Measurements from ENCODE around the gene TMEM156. TPM values are rescaled to one million over a fixed set of nuclear protein-coding genes. Genes with fewer than 3 reads are reported as not detected.

Gene TMEM156
- total and polyA plus RNA-seq, 10 of the 15 experiments (the other 5 are each of a cell fraction or from before 2014, with no cell fraction given) = 20.8 to 48.3 (median 32.7) TPM

DNA sequence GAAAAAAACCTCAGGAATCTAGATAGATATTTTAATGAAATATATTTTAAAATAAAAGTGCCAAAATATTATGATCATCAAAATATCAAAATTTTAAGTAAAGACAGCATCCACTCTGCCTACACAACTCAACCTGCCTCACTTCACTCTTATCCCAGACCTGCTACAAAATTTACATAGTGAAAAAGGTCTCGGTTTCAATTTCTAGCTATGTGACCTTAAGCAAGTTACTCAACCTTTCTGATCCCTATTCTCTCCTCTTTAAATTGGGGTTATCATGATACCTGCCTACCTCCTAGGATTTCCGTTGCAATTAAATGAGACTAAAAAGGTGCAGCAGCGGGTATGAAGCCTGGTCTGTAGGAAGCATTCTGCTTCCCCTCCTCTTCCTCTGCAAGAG lies 91.7 kb downstream of the TMEM156 start:
- no peaks in the 10 kb centered on the region for H3K27me3 ChIP-seq (replicated peaks in 1 of 2; ENCODE audit: control insufficient read depth in 2 of 2, insufficient read depth in 2 of 2, low read length in 1 of 2)
- H3K9ac ChIP-seq (ENCODE audit: control insufficient read depth, insufficient read depth, low read length) = no peak overlapping the region
- no TSS peak for BruUV-seq (replicated peaks)
- RAD21 ChIA-PET (ENCODE audit: unreplicated experiment) = interaction anchor here (1.0 to 1.6 kb wide), 4 partner anchors 9 to 88 kb away, joined by 3 to 4 read pairs (median 3); no protein-coding TSS in a partner anchor
- POLR2A ChIA-PET = interaction anchor here (0.7 to 1.0 kb wide), 3 partner anchors 9 to 179 kb away, joined by 4 to 7 read pairs (median 4); no protein-coding TSS in a partner anchor
- H2AFZ ChIP-seq (ENCODE audit: control insufficient read depth, low read depth, low read length) = no peak overlapping the region
- SMC1A ChIA-PET (ENCODE audit: uncharacterized antibody, unreplicated experiment) = interaction anchor here (0.6 to 1.7 kb wide), 3 partner anchors 10 to 526 kb away, joined by 3 to 5 read pairs (median 3); no protein-coding TSS in a partner anchor
- in situ Hi-C loops (cut with MboI) (no loop called here), intact Hi-C loops (cut with micrococcal nuclease; ENCODE audit: unreplicated experiment) (no loop called here)
- no peak for FAIRE-seq
- no peaks in the 10 kb centered on the region for H3K9me3 ChIP-seq (replicated peaks; ENCODE audit: control insufficient read depth, insufficient read depth, low read length)
- H3K4me2 ChIP-seq (ENCODE audit: control insufficient read depth, insufficient read depth) = peak overlapping the region; percentile 10; the same call in 1 of the 2 replicates
- DNase-seq (ENCODE audit: low read depth, low spot score) = no peak
- peaks cover 20% of the 10 kb centered on the region for H3K4me1 ChIP-seq (ENCODE audit: control insufficient read depth, insufficient read depth, low read length)
- CTCF ChIA-PET = interaction anchor here (0.7 to 2.2 kb wide), 4 partner anchors 10 to 259 kb away, joined by 3 to 7 read pairs (median 4); no protein-coding TSS in a partner anchor
- 98% methylated on average over 3 of the region's 3 CpGs for WGBS (ENCODE audit: insufficient coverage, insufficient replicate concordance, low lambda C conversion rate, missing lambda C conversion rate)
- no peak overlapping the region for H3K27ac ChIP-seq (ENCODE audit: control insufficient read depth, insufficient read depth)
- H3K4me3 ChIP-seq = no peak overlapping the region
- no peak for ATAC-seq
- no peaks in the 10 kb centered on the region for H3K36me3 ChIP-seq (ENCODE audit: control insufficient read depth in 2 of 2, insufficient read depth in 2 of 2, low read length in 1 of 2)
- H3K79me2 ChIP-seq (ENCODE audit: control insufficient read depth, insufficient read depth, low read length) = no peaks in the 10 kb centered on the region
- H4K20me1 ChIP-seq (ENCODE audit: control insufficient read depth, insufficient read depth) = no peaks in the 10 kb centered on the region
- TF ChIP-seq SIN3A (IDR thresholded peaks at IDR 0.05; ENCODE audit: low read depth, low read length) = no peak
- TF ChIP-seq IRF3 (IDR thresholded peaks at IDR 0.05) = no peak
- TF ChIP-seq RAD21 (IDR thresholded peaks at IDR 0.05; ENCODE audit: insufficient read depth, low read depth, low read length) = no peak
- no peak for TF ChIP-seq SMAD5 (IDR thresholded peaks at IDR 0.05; ENCODE audit: low read depth)
- no peak for TF ChIP-seq POLR2A (IDR thresholded peaks at IDR 0.05; ENCODE audit: low read depth, low read length)
- TF ChIP-seq ESRRA (IDR thresholded peaks at IDR 0.05; ENCODE audit: low read length) = no peak
- no peak for TF ChIP-seq PAX8 (IDR thresholded peaks at IDR 0.05)
- no peak for TF ChIP-seq GATAD2B (conservative IDR thresholded peaks at IDR 0.05; ENCODE audit: low read depth)
- TF ChIP-seq SREBF2 (IDR thresholded peaks at IDR 0.05; ENCODE audit: low read length) = no peak
- no peak for TF ChIP-seq HDGF (IDR thresholded peaks at IDR 0.05)
- no peak for TF ChIP-seq EZH2 (IDR thresholded peaks at IDR 0.05; ENCODE audit: borderline replicate concordance, control insufficient read depth, low read depth, low read length)
- TF ChIP-seq BCL11A (IDR thresholded peaks at IDR 0.05; ENCODE audit: low read depth, low read length) = no peak
- no peak for TF ChIP-seq EP300 (IDR thresholded peaks at IDR 0.05; ENCODE audit: borderline replicate concordance in 1 of 2, control insufficient read depth in 1 of 2, low read depth in 2 of 2, low read length in 2 of 2)
- no peak for TF ChIP-seq CHD1 (IDR thresholded peaks at IDR 0.05; ENCODE audit: low read depth, low read length)
- TF ChIP-seq SMARCA5 (IDR thresholded peaks at IDR 0.05) = no peak
- no peak for TF ChIP-seq TBL1XR1 (IDR thresholded peaks at IDR 0.05; ENCODE audit: low read depth, low read length)
- TF ChIP-seq, protein P1, sequence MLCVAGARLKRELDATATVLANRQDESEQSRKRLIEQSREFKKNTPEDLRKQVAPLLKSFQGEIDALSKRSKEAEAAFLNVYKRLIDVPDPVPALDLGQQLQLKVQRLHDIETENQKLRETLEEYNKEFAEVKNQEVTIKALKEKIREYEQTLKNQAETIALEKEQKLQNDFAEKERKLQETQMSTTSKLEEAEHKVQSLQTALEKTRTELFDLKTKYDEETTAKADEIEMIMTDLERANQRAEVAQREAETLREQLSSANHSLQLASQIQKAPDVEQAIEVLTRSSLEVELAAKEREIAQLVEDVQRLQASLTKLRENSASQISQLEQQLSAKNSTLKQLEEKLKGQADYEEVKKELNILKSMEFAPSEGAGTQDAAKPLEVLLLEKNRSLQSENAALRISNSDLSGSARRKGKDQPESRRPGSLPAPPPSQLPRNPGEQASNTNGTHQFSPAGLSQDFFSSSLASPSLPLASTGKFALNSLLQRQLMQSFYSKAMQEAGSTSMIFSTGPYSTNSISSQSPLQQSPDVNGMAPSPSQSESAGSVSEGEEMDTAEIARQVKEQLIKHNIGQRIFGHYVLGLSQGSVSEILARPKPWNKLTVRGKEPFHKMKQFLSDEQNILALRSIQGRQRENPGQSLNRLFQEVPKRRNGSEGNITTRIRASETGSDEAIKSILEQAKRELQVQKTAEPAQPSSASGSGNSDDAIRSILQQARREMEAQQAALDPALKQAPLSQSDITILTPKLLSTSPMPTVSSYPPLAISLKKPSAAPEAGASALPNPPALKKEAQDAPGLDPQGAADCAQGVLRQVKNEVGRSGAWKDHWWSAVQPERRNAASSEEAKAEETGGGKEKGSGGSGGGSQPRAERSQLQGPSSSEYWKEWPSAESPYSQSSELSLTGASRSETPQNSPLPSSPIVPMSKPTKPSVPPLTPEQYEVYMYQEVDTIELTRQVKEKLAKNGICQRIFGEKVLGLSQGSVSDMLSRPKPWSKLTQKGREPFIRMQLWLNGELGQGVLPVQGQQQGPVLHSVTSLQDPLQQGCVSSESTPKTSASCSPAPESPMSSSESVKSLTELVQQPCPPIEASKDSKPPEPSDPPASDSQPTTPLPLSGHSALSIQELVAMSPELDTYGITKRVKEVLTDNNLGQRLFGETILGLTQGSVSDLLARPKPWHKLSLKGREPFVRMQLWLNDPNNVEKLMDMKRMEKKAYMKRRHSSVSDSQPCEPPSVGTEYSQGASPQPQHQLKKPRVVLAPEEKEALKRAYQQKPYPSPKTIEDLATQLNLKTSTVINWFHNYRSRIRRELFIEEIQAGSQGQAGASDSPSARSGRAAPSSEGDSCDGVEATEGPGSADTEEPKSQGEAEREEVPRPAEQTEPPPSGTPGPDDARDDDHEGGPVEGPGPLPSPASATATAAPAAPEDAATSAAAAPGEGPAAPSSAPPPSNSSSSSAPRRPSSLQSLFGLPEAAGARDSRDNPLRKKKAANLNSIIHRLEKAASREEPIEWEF (IDR thresholded peaks at IDR 0.05; ENCODE audit: insufficient replicate concordance, low read depth, low read length) = no peak
- TF ChIP-seq ZNF24 (IDR thresholded peaks at IDR 0.05) = no peak

Measured in GM12878 (cell line).